ENCODE data around the gene ADNP2. TPM values are rescaled to one million over a fixed set of nuclear protein-coding genes. Genes with fewer than 3 reads are reported as not detected.

Gene ADNP2
- total RNA-seq, 1 donor from 2014 or later = 14.2 TPM

DNA sequence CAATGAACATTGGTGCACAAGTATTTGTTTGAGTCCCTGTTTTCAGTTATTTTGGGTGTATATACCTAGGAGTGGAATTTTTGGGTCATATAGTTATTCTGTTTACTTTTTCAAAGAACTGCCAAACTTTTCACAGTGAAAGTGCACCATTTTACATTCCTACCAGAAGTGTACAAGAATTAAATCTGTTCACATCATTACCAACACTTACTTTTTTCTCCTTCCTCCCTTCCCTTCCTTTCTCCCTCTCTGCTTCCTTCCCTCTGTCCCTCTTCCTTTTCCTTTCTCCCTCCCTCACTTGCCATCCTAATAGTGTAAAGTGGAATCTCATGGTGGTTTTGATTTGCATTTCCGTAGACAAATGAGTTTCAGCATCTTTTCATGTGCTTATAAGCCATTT, 11.9 kb downstream of the ADNP2 start:
- Histone ChIP-seq H3K27me3 (no peaks in the 10 kb centered on the region), H3K4me1 (no peaks in the 10 kb centered on the region), H3K4me3 (no peak overlapping the region), H3K27ac (no peak overlapping the region), H3K9me3 (no peaks in the 10 kb centered on the region), H3K36me3 (peaks cover 21% of the 10 kb centered on the region)
- ATAC-seq = no peak
- no peak for TF ChIP-seq CTCF (IDR thresholded peaks at IDR 0.05)
- intact Hi-C loops (cut with DNase I) = no loop called here
- DNase-seq = no peak

- H3K4me3 ChIP-seq = no peak overlapping the region
- intact Hi-C loops (cut with DNase I) = no loop called here
- H3K9me3 ChIP-seq = no peaks in the 10 kb centered on the region
- no peaks in the 10 kb centered on the region for H3K4me1 ChIP-seq
- DNase-seq = no peak
- H3K27me3 ChIP-seq = no peaks in the 10 kb centered on the region
- peaks cover 5% of the 10 kb centered on the region for H3K36me3 ChIP-seq
- H3K27ac ChIP-seq = no peak overlapping the region
- TF ChIP-seq CTCF (IDR thresholded peaks at IDR 0.05) = no peak
- no peak for ATAC-seq
These were observed 15.1 kb downstream of the ADNP2 start for GRCh38 chr18:80124131-80124530.

GRCh38 chr18:80126797-80127196, 17.7 kb downstream of the ADNP2 start:
- Histone ChIP-seq H3K9me3 (no peaks in the 10 kb centered on the region), H3K27me3 (no peaks in the 10 kb centered on the region), H3K4me3 (no peak overlapping the region), H3K27ac (no peak overlapping the region), H3K36me3 (no peaks in the 10 kb centered on the region), H3K4me1 (no peaks in the 10 kb centered on the region)
- no peak for TF ChIP-seq CTCF (IDR thresholded peaks at IDR 0.05)
- intact Hi-C loops (cut with DNase I) = no loop called here
- ATAC-seq (no peak), DNase-seq (no peak)

DNA sequence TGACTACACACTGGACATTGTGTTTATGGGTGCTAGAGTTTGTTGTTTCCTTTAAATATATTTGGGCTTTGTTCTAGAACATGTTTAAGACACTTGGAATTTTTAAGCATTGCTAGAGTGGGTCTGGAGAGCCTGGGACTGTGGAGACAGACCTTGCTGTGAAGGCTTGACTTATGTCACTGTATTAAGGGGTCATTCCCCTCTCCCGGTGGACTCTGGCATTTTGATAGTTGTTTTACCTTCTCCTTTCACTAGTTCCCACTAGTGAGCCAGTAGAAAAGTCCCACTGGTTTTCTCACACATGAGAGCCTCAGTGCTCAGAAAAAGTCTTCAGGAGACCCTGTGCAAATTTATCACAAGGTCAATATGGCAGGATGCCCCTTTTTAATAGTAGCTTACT, 18.6 kb downstream of the ADNP2 start:
- Histone ChIP-seq H3K27me3 (no peaks in the 10 kb centered on the region), H3K27ac (no peak overlapping the region), H3K4me3 (no peak overlapping the region), H3K9me3 (no peaks in the 10 kb centered on the region), H3K4me1 (no peaks in the 10 kb centered on the region), H3K36me3 (no peaks in the 10 kb centered on the region)
- intact Hi-C loops (cut with DNase I) = no loop called here
- no peak for DNase-seq
- TF ChIP-seq CTCF (IDR thresholded peaks at IDR 0.05) = no peak
- ATAC-seq = no peak

DNA sequence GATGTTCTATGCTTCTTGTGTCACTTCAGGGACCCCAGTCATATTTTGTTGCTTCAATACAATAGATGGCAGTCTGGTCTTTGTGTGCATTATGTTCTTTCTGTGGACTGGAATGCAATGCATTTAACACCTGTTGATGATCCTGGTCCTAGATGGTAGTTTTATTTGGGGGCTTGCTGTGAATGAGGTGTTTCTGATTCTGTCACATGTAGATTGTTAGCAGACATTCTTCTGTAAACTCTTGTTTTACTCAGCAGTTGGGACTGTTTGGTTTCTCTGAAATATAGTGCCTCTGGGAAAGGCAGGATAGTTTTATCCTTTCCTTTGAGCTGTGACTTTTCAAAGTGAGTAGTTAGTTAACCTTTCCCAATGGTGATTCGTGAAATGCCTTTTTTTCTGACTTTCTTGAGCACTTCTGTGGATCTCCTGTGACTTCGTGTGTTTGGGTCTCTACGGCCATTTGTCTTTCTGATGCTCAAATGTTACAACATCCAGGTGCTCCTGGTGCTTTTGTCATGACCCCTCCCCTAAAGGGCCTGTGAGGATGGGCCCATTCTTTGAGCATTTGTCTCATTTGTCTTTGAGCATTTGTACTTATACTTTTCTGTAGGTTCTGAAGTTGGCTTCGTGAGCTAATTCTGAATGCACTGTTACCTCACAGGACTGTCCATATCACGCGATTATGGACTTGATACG, 20.8 kb downstream of the ADNP2 start:
- H3K27ac ChIP-seq = no peak overlapping the region
- no peaks in the 10 kb centered on the region for H3K27me3 ChIP-seq
- intact Hi-C loops (cut with DNase I) = no loop called here
- no peak overlapping the region for H3K4me3 ChIP-seq
- TF ChIP-seq CTCF (IDR thresholded peaks at IDR 0.05) = no peak
- peaks cover 14% of the 10 kb centered on the region for H3K36me3 ChIP-seq
- ATAC-seq (no peak), DNase-seq (no peak)
- no peaks in the 10 kb centered on the region for H3K4me1 ChIP-seq
- H3K9me3 ChIP-seq = no peaks in the 10 kb centered on the region

DNA sequence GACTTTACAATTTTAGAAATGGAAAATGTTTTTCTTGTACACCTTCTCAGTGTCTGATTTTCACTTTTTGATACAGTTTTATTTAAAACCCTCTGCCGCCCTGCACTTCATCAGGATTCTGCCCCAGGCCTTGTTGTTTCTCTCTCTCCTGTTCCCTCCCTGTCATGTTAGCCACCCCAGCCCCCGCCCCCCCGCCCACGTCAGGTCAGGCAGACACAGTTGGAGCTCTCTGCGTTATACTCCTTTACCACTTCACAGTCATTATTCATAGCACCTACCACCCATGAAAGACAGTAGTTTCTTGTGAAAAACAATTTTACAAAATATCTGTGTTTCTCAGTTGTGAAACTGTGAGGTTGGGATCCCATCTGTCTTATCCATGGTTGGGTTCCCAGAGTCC, 21.5 kb downstream of the ADNP2 start:
- no peak for DNase-seq
- H3K4me3 ChIP-seq = no peak overlapping the region
- H3K36me3 ChIP-seq = peaks cover 20% of the 10 kb centered on the region
- intact Hi-C loops (cut with DNase I) = no loop called here
- ATAC-seq = no peak
- no peaks in the 10 kb centered on the region for H3K9me3 ChIP-seq
- TF ChIP-seq CTCF (IDR thresholded peaks at IDR 0.05) = no peak
- no peaks in the 10 kb centered on the region for H3K4me1 ChIP-seq
- H3K27ac ChIP-seq = no peak overlapping the region
- no peaks in the 10 kb centered on the region for H3K27me3 ChIP-seq

Measured in upper lobe of right lung (tissue), 1 donor.